LNCaP clone FGC (cell line): ENCODE measurements around the gene MACROD2.

Experiments
- DNase-seq: peaks from one replicate; pipeline ENCODE4 v3.0.0-alpha.2; 2011; ENCODE audit warnings: low read depth
- H3K4me3 ChIP-seq: 2 replicates; pipeline ENCODE4 v1.5.1; 2011; ENCODE audit warnings: mild to moderate bottlenecking, low read depth, low read length, control low read depth
- TF ChIP-seq, protein P1 (sequence below): IDR thresholded peaks from 2 replicates; pipeline ENCODE4 v1.5.1; 2012; ENCODE audit warnings: mild to moderate bottlenecking; ENCODE audit not compliant: control insufficient read depth, insufficient read depth; ENCODE audit errors: extremely low read depth

The MACROD2 gene

GRCh38 chr20:16048876-16049275 lies 2053.6 kb downstream of the MACROD2 start:
- no peak overlapping the region for H3K4me3 ChIP-seq
- TF ChIP-seq, protein P1, sequence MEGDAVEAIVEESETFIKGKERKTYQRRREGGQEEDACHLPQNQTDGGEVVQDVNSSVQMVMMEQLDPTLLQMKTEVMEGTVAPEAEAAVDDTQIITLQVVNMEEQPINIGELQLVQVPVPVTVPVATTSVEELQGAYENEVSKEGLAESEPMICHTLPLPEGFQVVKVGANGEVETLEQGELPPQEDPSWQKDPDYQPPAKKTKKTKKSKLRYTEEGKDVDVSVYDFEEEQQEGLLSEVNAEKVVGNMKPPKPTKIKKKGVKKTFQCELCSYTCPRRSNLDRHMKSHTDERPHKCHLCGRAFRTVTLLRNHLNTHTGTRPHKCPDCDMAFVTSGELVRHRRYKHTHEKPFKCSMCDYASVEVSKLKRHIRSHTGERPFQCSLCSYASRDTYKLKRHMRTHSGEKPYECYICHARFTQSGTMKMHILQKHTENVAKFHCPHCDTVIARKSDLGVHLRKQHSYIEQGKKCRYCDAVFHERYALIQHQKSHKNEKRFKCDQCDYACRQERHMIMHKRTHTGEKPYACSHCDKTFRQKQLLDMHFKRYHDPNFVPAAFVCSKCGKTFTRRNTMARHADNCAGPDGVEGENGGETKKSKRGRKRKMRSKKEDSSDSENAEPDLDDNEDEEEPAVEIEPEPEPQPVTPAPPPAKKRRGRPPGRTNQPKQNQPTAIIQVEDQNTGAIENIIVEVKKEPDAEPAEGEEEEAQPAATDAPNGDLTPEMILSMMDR: no peak
- no peak for DNase-seq

DNA sequence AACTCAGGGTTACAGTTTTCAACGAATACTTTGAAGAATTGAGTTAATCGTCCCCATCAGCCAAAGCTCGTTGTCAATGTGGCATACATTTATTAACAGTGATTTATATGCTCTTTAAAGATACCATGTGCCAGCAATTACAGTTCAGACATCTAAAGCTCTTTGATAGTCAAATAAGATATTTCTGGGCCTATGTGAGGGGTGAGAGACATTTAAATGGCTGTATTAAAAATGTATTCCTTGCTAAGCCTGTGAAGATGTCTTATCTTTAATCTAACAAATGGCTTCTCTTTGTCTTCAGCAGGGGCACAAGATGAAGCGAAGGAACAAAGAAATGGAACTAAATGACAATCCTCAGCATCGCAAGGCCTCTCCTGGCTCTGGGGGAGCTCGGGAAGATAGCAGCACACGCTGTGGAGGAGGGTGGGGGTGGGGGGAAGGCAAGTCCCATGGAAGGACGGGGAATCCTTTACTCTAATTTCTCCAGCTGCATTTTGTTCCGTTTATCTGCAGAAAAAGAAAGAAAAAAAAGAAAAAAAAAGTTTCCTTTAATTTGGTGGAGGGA lies 2054.3 kb downstream of the MACROD2 start:
- H3K4me3 ChIP-seq: no peak overlapping the region
- TF ChIP-seq, protein P1: no peak
- DNase-seq: no peak

DNA sequence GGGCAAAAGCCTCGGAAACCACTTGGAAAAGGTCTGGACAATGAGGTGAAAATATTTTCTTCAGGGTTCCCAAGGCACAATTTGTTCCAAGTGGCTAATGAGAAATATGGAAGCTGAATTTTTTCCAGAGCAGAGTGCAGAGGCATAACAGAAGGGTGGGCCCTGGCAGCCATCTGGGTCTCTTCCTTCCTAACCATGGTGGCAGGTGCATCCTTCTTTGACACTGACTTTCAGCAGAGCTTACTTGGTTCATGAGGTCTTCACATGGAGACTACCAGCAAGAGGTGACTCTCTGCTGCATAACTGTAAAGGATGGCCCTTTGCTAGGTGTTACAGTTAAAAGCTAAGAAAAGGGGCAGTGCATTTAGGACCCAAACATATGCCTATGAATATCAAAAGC lies 2055.1 kb downstream of the MACROD2 start:
- TF ChIP-seq, protein P1: no peak

DNA sequence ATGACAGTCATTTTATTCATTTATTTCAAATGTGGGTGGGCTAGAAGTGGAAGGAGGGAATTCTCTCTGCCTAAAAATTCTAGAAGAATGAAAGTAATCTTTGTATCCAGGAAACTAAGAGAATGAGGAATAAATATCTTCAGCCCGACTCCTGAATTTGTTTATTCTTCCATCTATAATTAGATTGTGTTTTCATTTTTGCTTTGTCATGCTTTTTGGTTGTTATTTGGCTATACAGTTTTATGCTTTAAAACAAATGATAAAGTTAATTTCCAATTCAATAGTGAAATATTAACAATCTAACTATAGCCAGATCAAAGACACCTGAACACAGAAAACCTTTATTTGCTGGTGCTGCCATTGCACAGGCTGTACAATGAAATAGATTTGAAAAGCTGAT lies 2056.7 kb downstream of the MACROD2 start:
- no peak for DNase-seq
- TF ChIP-seq, protein P1: no peak
- no peak overlapping the region for H3K4me3 ChIP-seq

More for the DNA sequence above, 2055.1 kb downstream of the MACROD2 start:
- no peak for DNase-seq
- no peak overlapping the region for H3K4me3 ChIP-seq

DNA sequence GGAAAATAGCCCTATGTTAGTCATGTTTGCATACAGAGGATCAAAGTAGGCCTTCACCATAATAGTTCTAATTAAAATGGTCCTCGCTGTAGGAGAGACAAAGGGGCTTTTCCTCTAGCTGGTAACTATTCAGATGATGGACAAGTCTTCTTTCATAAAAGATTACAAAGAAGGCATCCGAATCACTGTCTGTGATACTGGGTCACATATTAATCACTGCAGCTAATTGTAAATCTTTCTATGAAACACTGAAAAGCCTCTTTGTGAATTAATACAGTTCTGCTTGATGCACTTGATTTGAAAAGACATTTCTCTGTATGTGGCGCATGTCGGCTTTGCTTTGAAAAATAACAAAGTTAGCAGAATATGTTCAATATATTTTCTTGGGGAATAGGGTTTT lies 2057.1 kb downstream of the MACROD2 start:
- H3K4me3 ChIP-seq: no peak overlapping the region
- TF ChIP-seq, protein P1: no peak
- DNase-seq: no peak

DNA sequence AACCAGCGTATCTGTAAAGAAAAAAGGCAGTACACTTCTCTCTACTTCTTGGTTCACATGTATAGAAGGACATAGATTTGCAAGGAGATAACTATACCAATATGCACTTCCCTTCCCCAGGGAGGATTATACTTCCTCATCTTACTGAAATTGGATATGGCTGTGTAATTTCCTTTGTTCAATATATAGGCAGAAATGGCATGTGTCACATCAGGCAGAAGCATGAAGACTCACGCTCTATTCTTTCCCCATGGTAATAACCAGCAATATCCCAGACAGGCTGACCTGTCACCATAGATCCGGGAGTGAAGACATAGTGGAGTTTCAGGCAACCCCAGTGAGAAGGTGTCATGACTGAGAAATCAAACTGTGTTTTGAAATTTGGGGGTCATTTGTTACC lies 2059.7 kb downstream of the MACROD2 start:
- H3K4me3 ChIP-seq: no peak overlapping the region
- TF ChIP-seq, protein P1: no peak
- DNase-seq: no peak

GRCh38 chr20:16057651-16058050 lies 2062.3 kb downstream of the MACROD2 start:
- TF ChIP-seq, protein P1: no peak
- H3K4me3 ChIP-seq: no peak overlapping the region
- no peak for DNase-seq
